HepG2 (cell line): ENCODE measurements around the gene TUBA1C. TPM values are rescaled to one million over a fixed set of nuclear protein-coding genes. Genes with fewer than 3 reads are reported as not detected.

Experiments
- ATAC-seq: fragments of 200-7000 bp; cut with Tn5 transposase; 3 replicates; pipeline ENCODE4 v1.9.1; 2020; ENCODE audit warnings: mild to moderate bottlenecking, moderate library complexity
- BruUV-seq: library from RNA; stranded (reverse); fragments of 400-500 nt; replicated peaks from 2 replicates; lab custom pipeline; 2021; lab: Mats Ljungman, UMichigan
- CTCF ChIA-PET: fragments of 300-600 bp; formaldehyde crosslinking; extraction: SDS; loops from one replicate; lab custom pipeline; 2021; ENCODE audit warnings: low total read pairs, inconsistent platforms, low intra/inter-chr PET ratio; lab: Yijun Ruan, JAX
- POLR2A ChIA-PET: fragments of 350-600 bp; sonication (Branson Sonifier 250); formaldehyde crosslinking; loops from one replicate; lab custom pipeline; 2020; ENCODE audit warnings: antibody characterized with exemption, inconsistent platforms; lab: Yijun Ruan, JAX
- DNase-seq: peaks from one replicate; pipeline ENCODE4 v3.0.0-alpha.2; 2015; ENCODE audit warnings: low spot score
- FAIRE-seq: peaks from 3 replicates; lab custom pipeline; 2011; peaks lifted over from hg19 to GRCh38; lab: Jason Lieb, UNC
- H2AFZ ChIP-seq: one replicate; pipeline ENCODE4 v1.6.1; 2011; ENCODE audit warnings: low read length, inconsistent platforms
- H3K27ac ChIP-seq: fragments of 300-600 bp; 3 replicates; pipeline ENCODE4 v1.8.0; 2011; ENCODE audit warnings: mixed run types, mild to moderate bottlenecking, mixed read lengths, low read length, inconsistent platforms; ENCODE audit not compliant: insufficient read depth; ENCODE audit errors: extremely low read length
- H3K27me3 ChIP-seq, 2 experiments: fragments of 200-600 bp in 1 of 2; 2 replicates in 1 of 2; 3 replicates in 1 of 2; pipeline versions ENCODE4 v1.6.0 to v1.8.0; 2011; ENCODE audit warnings: low read length in 2 of 2, mild to moderate bottlenecking in 2 of 2, moderate library complexity in 2 of 2, inconsistent platforms in 1 of 2; ENCODE audit not compliant: insufficient read depth in 2 of 2, control insufficient read depth in 1 of 2
- H3K36me3 ChIP-seq, 2 experiments: fragments of 200-600 bp in 1 of 2; replicated peaks in 1 of 2; 2 replicates in 1 of 2; 3 replicates in 1 of 2; pipeline versions ENCODE4 v1.5.1 to v1.8.0; 2011; ENCODE audit warnings: low read length in 2 of 2, inconsistent platforms in 1 of 2; ENCODE audit not compliant: insufficient read depth in 2 of 2, control insufficient read depth in 1 of 2
- H3K4me1 ChIP-seq: 2 replicates; pipeline ENCODE4 v1.5.1; 2012; ENCODE audit warnings: low read length, inconsistent platforms; ENCODE audit not compliant: insufficient read depth
- H3K4me2 ChIP-seq: 2 replicates; pipeline ENCODE4 v1.6.0; 2011; ENCODE audit warnings: low read depth, low read length, inconsistent platforms
- H3K4me3 ChIP-seq, 3 experiments: fragments of 200-600 bp in 1 of 3; sonication (generic), shearing (Covaris generic) in 1 of 3; replicated peaks in 1 of 3; 2 replicates each; pipeline ENCODE4 v1.5.1; 2011 to 2016; ENCODE audit warnings: low read length in 3 of 3, inconsistent platforms in 2 of 3, low read depth in 2 of 3, mild to moderate bottlenecking in 2 of 3, control low read depth in 1 of 3, mixed read lengths in 1 of 3; ENCODE audit not compliant: insufficient read depth in 1 of 3
- H3K79me2 ChIP-seq: one replicate; pipeline ENCODE4 v1.6.1; 2011; ENCODE audit warnings: low read length, inconsistent platforms; ENCODE audit not compliant: insufficient read depth
- H3K9ac ChIP-seq: 2 replicates; pipeline ENCODE4 v1.6.0; 2011; ENCODE audit warnings: mild to moderate bottlenecking, low read depth, low read length, inconsistent platforms; ENCODE audit not compliant: insufficient read depth
- H3K9me3 ChIP-seq: 2 replicates; pipeline ENCODE4 v1.5.1; 2012; ENCODE audit warnings: mild to moderate bottlenecking, low read length
- H4K20me1 ChIP-seq: 2 replicates; pipeline ENCODE4 v1.6.0; 2011; ENCODE audit warnings: inconsistent platforms, mild to moderate bottlenecking, low read length, moderate library complexity; ENCODE audit not compliant: insufficient read depth
- CENPT ChIP-seq: sonication (generic); formaldehyde crosslinking; IDR thresholded peaks from 2 replicates; pipeline ENCODE4 v1.8.0; 2022; ENCODE audit warnings: low read depth, mild to moderate bottlenecking, moderate library complexity, missing genetic modification reagents
- NFIC ChIP-seq: IDR thresholded peaks from 2 replicates; pipeline ENCODE4 v1.6.1; 2012; ENCODE audit warnings: mild to moderate bottlenecking, low read length, inconsistent platforms
- PHF8 ChIP-seq: sonication (generic); formaldehyde crosslinking; IDR thresholded peaks from 2 replicates; pipeline ENCODE4 v1.5.0; 2020; ENCODE audit warnings: missing genetic modification reagents
- ZNF260 ChIP-seq: sonication (generic); formaldehyde crosslinking; IDR thresholded peaks from 2 replicates; pipeline ENCODE4 v1.4.0; 2020; ENCODE audit warnings: missing genetic modification reagents, low read depth, mild to moderate bottlenecking, borderline replicate concordance
- ZNF75D ChIP-seq: sonication (generic); formaldehyde crosslinking; IDR thresholded peaks from 2 replicates; pipeline ENCODE4 v1.8.1; 2023; ENCODE audit warnings: missing genetic modification reagents, mild to moderate bottlenecking, borderline replicate concordance
- WGBS: methylation state at CpG from one replicate; pipeline ENCODE4 v1.1.6; 2017; ENCODE audit warnings: low lambda C conversion rate; 5-methylcytosine and 5-hydroxymethylcytosine counted together
- in situ Hi-C: cut with HindIII; loops from 2 replicates; pipeline ENCODE4 v1.10.0; 2017; ENCODE audit warnings: low pct_unique_long_range_greater_than_20kb; ENCODE audit not compliant: extremely low pct_ligation_motif_present
- intact Hi-C: fragments of 100-400 bp; cut with micrococcal nuclease; formaldehyde crosslinking; loops from one replicate; pipeline ENCODE4 v1.10.0; 2022; ENCODE audit not compliant: unreplicated experiment
- polyA plus RNA-seq, 8 experiments: library from polyadenylated mRNA; depleted of rRNA in 3 of 8; stranded (reverse) in 7 of 8; unstranded in 1 of 8; fragments of >200 nt; fragmentation: Illumina TruSeq in 4 of 8; extraction: Trizol in 4 of 8; gene quantifications; 2 replicates each; pipeline versions ENCODE4 v1.2.1 to v1.2.3, GENCODE V29; 2011 to 2016; ENCODE audit warnings: low read depth in 4 of 8, missing spikeins in 1 of 8, mixed read lengths in 1 of 8; ENCODE audit not compliant: insufficient read depth in 1 of 8
- total RNA-seq, 5 experiments: library from RNA; depleted of rRNA; stranded (reverse); fragments of >200 nt; fragmentation: Illumina TruSeq; extraction: Trizol; gene quantifications; 2 replicates each; pipeline ENCODE4 v1.2.3, GENCODE V29; 2016; ENCODE audit warnings: low read depth in 1 of 5
- TF ChIP-seq, protein P1 (sequence below): sonication (generic); formaldehyde crosslinking; IDR thresholded peaks from 2 replicates; pipeline ENCODE4 v1.4.0; 2020; ENCODE audit warnings: mild to moderate bottlenecking, missing genetic modification reagents

TUBA1C gene
- total and polyA plus RNA-seq, 2 of the 13 experiments (the other 11 are each of a cell fraction or from before 2014, with no cell fraction given) = 693 to 1,075 TPM

DNA sequence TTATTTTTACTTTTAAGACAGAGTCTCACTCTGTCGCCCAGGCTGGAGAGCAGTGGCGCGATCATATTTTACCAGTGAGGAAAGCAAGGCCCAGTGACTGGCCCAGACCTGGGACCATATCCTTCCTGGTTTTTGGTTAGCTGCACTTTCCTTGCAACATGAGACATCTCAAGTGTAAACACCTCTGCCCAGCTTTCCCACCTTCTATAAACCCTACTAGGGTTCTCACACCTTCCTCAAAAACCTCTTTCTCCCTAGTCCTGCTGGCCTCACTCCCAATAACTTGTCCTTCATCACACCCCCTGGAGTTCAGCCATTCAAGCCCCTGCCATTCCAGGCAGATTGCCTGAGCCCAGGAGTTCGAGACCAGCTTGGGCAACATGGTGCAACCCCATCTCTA is 19.8 kb downstream of the TUBA1C start:
- BruUV-seq = no TSS peak
- Histone ChIP-seq H3K4me2 (no peak overlapping the region), H3K4me1 (peaks cover 36% of the 10 kb centered on the region), H3K9me3 (no peaks in the 10 kb centered on the region), H3K27ac (no peak overlapping the region), H2AFZ (no peak overlapping the region), H3K36me3 (no peaks in the 10 kb centered on the region), H3K9ac (no peak overlapping the region), H4K20me1 (no peaks in the 10 kb centered on the region), H3K4me3 (no peak overlapping the region), H3K79me2 (no peaks in the 10 kb centered on the region), H3K27me3 (peaks cover 3 to 41% of the 10 kb centered on the region in 2 experiments; a peak in 4 of 5 replicates)
- ATAC-seq (no peak), DNase-seq (no peak), FAIRE-seq (no peak)
- POLR2A ChIA-PET = interaction anchor here (1.2 kb wide), 1 partner anchor 19 kb away, joined by 7 read pairs; the partner anchor contains the start of gene TUBA1C
- 56% methylated on average over 4 of the region's 4 CpGs for WGBS
- intact Hi-C loops = no loop called here
- in situ Hi-C loops = loop anchor here (10.0 kb wide), 1 partner anchor 60 kb away; the partner anchor contains the start of gene DNAJC22
- CTCF ChIA-PET = no interaction called here
- no peak for TF ChIP-seq CENPT (CRISPR knock-in tag)
- no peak for TF ChIP-seq NFIC
- no peak for TF ChIP-seq ZNF260 (CRISPR knock-in tag)
- TF ChIP-seq, protein P1, sequence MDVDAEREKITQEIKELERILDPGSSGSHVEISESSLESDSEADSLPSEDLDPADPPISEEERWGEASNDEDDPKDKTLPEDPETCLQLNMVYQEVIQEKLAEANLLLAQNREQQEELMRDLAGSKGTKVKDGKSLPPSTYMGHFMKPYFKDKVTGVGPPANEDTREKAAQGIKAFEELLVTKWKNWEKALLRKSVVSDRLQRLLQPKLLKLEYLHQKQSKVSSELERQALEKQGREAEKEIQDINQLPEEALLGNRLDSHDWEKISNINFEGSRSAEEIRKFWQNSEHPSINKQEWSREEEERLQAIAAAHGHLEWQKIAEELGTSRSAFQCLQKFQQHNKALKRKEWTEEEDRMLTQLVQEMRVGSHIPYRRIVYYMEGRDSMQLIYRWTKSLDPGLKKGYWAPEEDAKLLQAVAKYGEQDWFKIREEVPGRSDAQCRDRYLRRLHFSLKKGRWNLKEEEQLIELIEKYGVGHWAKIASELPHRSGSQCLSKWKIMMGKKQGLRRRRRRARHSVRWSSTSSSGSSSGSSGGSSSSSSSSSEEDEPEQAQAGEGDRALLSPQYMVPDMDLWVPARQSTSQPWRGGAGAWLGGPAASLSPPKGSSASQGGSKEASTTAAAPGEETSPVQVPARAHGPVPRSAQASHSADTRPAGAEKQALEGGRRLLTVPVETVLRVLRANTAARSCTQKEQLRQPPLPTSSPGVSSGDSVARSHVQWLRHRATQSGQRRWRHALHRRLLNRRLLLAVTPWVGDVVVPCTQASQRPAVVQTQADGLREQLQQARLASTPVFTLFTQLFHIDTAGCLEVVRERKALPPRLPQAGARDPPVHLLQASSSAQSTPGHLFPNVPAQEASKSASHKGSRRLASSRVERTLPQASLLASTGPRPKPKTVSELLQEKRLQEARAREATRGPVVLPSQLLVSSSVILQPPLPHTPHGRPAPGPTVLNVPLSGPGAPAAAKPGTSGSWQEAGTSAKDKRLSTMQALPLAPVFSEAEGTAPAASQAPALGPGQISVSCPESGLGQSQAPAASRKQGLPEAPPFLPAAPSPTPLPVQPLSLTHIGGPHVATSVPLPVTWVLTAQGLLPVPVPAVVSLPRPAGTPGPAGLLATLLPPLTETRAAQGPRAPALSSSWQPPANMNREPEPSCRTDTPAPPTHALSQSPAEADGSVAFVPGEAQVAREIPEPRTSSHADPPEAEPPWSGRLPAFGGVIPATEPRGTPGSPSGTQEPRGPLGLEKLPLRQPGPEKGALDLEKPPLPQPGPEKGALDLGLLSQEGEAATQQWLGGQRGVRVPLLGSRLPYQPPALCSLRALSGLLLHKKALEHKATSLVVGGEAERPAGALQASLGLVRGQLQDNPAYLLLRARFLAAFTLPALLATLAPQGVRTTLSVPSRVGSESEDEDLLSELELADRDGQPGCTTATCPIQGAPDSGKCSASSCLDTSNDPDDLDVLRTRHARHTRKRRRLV (CRISPR knock-in tag) = no peak
- TF ChIP-seq ZNF75D (CRISPR knock-in tag) = no peak
- no peak for TF ChIP-seq PHF8 (CRISPR knock-in tag)
